Spleen (tissue), 11 donors: Measurements from ENCODE around the gene GALNTL6. TPM values are rescaled to one million over a fixed set of nuclear protein-coding genes. Genes with fewer than 3 reads are reported as not detected.
"Not testable (repeated sequence)": the region's sequence is repeated elsewhere in the genome, so short reads cannot be mapped to it uniquely, and the experiment has no call there.

Experiments
- DNase-seq: peaks from one replicate; pipeline ENCODE4 v3.0.0-alpha.2; 2020
- H3K27ac ChIP-seq, 8 donors: fragments of 200-600 bp; sonication (generic) in 7 of 8; 1 replicate in 4 of 8; 2 replicates in 4 of 8; pipeline versions ENCODE4 v1.5.0 to v1.8.0; 2016 to 2021; ENCODE audit warnings: inconsistent platforms in 4 of 8, mild to moderate bottlenecking in 4 of 8, moderate library complexity in 1 of 8
- H3K27me3 ChIP-seq, 7 donors: fragments of 200-600 bp; sonication (generic) in 6 of 7; replicated peaks in 1 of 7; 1 replicate in 4 of 7; 2 replicates in 3 of 7; pipeline versions ENCODE4 v1.5.0 to v1.8.0; 2016 to 2021; ENCODE audit warnings: inconsistent platforms in 3 of 7, mild to moderate bottlenecking in 1 of 7
- H3K36me3 ChIP-seq, 6 donors: fragments of 200-600 bp; sonication (generic) in 5 of 6; 1 replicate in 4 of 6; 2 replicates in 2 of 6; pipeline versions ENCODE4 v1.5.0 to v1.8.0; 2016 to 2021; ENCODE audit warnings: inconsistent platforms in 2 of 6
- H3K4me1 ChIP-seq, 6 donors: fragments of 200-600 bp; sonication (generic) in 5 of 6; 1 replicate in 3 of 6; 2 replicates in 3 of 6; pipeline versions ENCODE4 v1.5.0 to v1.8.0; 2016 to 2021; ENCODE audit warnings: inconsistent platforms in 3 of 6
- H3K4me3 ChIP-seq, 8 donors: fragments of 200-600 bp; sonication (generic) in 7 of 8; 1 replicate in 4 of 8; 2 replicates in 4 of 8; pipeline versions ENCODE4 v1.5.0 to v1.8.0; 2016 to 2021; ENCODE audit warnings: inconsistent platforms in 4 of 8, mild to moderate bottlenecking in 4 of 8, moderate library complexity in 2 of 8
- H3K9me3 ChIP-seq, 8 donors: fragments of 200-600 bp; sonication (generic) in 7 of 8; 1 replicate in 4 of 8; 2 replicates in 4 of 8; pipeline versions ENCODE4 v1.5.0 to v1.8.0; 2016 to 2021; ENCODE audit warnings: inconsistent platforms in 4 of 8
- CTCF ChIP-seq, 11 experiments: fragments of 200-600 bp in 7 of 11; fragments of 450-650 bp in 4 of 11; sonication (generic) in 4 of 11; IDR thresholded peaks in 8 of 11; conservative IDR thresholded peaks in 3 of 11; 1 replicate in 7 of 11; 2 replicates in 4 of 11; pipeline versions ENCODE4 v1.4.0 to v1.8.0; 2016 to 2021; ENCODE audit warnings: antibody characterized with exemption in 11 of 11, inconsistent platforms in 4 of 11, mild to moderate bottlenecking in 1 of 11
- POLR2A ChIP-seq, 3 donors: fragments of 450-650 bp; IDR thresholded peaks; one replicate each; pipeline ENCODE4 v1.5.1; 2017; ENCODE audit warnings: antibody characterized with exemption in 3 of 3, mild to moderate bottlenecking in 1 of 3
- POLR2AphosphoS5 ChIP-seq, 3 donors: sonication (generic); formaldehyde crosslinking; IDR thresholded peaks; one replicate each; pipeline ENCODE4 v1.5.1; 2017; ENCODE audit warnings: antibody characterized with exemption in 3 of 3
- WGBS, 5 donors: extraction: QIAGEN DNeasy Blood & Tissue Kit in 3 of 5; methylation state at CpG; one replicate each; pipeline versions ENCODE4 v1.1.5 to v1.1.7; 2013 to 2018; 5-methylcytosine and 5-hydroxymethylcytosine counted together
- intact Hi-C: fragments of 100-400 bp; cut with DNase I; formaldehyde crosslinking; loops from one replicate; pipeline ENCODE4 v1.15.0; 2023; ENCODE audit warnings: low total_unique reads
- polyA plus RNA-seq, 3 donors: library from polyadenylated mRNA; stranded (reverse); fragments of 200-250 nt; gene quantifications; one replicate each; pipeline ENCODE4 v1.2.1, GENCODE V29; 2013
- total RNA-seq, 7 donors: library from RNA; depleted of rRNA in 3 of 7; stranded (reverse); fragments of >200 nt in 3 of 7; fragmentation: NEBNext Ultra II Directional in 4 of 7; extraction: Animal tissue kit (Norgen Biotek cat#: 25700) in 4 of 7; gene quantifications; one replicate each; pipeline versions ENCODE4 v1.1.0 to v1.2.1, GENCODE V29; 2016 to 2021
- donor health status: healthy with polysubstance abuse.
- donor health status: DM: no; HTN: no; CAD: no; lungs with moderate emphysema.
- donor health status: DM: no; HTN: no; CAD: no.
- donor health status: Bipolar disorder and iron deficiency.
- donor health status: healthy.
- donor health status: DM: no; HTN: no; CAD: no.
- donor health status: DM: yes; HTN: yes; CAD: no.

The GALNTL6 gene
- total and polyA plus RNA-seq, 10 donors, result 3.2 to 12.5 (median 7.1) TPM

GRCh38 chr4:172410363-172410762 is 597.2 kb downstream of the GALNTL6 start:
- Histone ChIP-seq H3K27ac (no peak overlapping the region), H3K4me1 (no peaks in the 10 kb centered on the region), H3K9me3 (no peaks in the 10 kb centered on the region), H3K4me3 (no peak overlapping the region), H3K36me3 (no peaks in the 10 kb centered on the region), H3K27me3 (no peaks in the 10 kb centered on the region)
- DNase-seq, result no peak
- no peak for TF ChIP-seq CTCF (IDR thresholded peaks at IDR 0.05 in 8 of 11, conservative IDR thresholded peaks at IDR 0.05 in 3 of 11)
- TF ChIP-seq POLR2AphosphoS5 (IDR thresholded peaks at IDR 0.05), result no peak
- TF ChIP-seq POLR2A (IDR thresholded peaks at IDR 0.05), result no peak
- 62 to 98% (median 79%) methylated on average over 1 of the region's 1 CpG for WGBS, 5 donors
- intact Hi-C loops, result no loop called here

GRCh38 chr4:172411149-172411548 is 597.9 kb downstream of the GALNTL6 start:
- intact Hi-C loops, result no loop called here
- Histone ChIP-seq H3K36me3 (no peaks in the 10 kb centered on the region), H3K9me3 (no peaks in the 10 kb centered on the region), H3K4me1 (no peaks in the 10 kb centered on the region), H3K4me3 (no peak overlapping the region), H3K27me3 (no peaks in the 10 kb centered on the region), H3K27ac (no peak overlapping the region)
- TF ChIP-seq POLR2AphosphoS5 (IDR thresholded peaks at IDR 0.05), result no peak
- no peak for TF ChIP-seq POLR2A (IDR thresholded peaks at IDR 0.05)
- no peak for TF ChIP-seq CTCF (IDR thresholded peaks at IDR 0.05 in 8 of 11, conservative IDR thresholded peaks at IDR 0.05 in 3 of 11)
- 82 to 92% (median 88%) methylated on average over 2 of the region's 2 CpGs for WGBS, 5 donors
- DNase-seq, result no peak

- Histone ChIP-seq H3K36me3 (no peaks in the 10 kb centered on the region), H3K4me3 (no peak overlapping the region), H3K27me3 (no peaks in the 10 kb centered on the region), H3K4me1 (no peaks in the 10 kb centered on the region), H3K9me3 (no peaks in the 10 kb centered on the region), H3K27ac (no peak overlapping the region)
- 63 to 77% (median 70%) methylated on average over 3 of the region's 3 CpGs for WGBS, 5 donors
- intact Hi-C loops, result no loop called here
- DNase-seq, result no peak
- TF ChIP-seq POLR2A (IDR thresholded peaks at IDR 0.05), result no peak
- no peak for TF ChIP-seq CTCF (IDR thresholded peaks at IDR 0.05 in 8 of 11, conservative IDR thresholded peaks at IDR 0.05 in 3 of 11)
- TF ChIP-seq POLR2AphosphoS5 (IDR thresholded peaks at IDR 0.05), result no peak
Observed at GRCh38 chr4:172412851-172413580, 599.8 kb downstream of the GALNTL6 start.

- intact Hi-C loops, H3K4me3 ChIP-seq, DNase-seq, H3K27ac ChIP-seq, H3K4me1 ChIP-seq, H3K27me3 ChIP-seq, H3K9me3 ChIP-seq, H3K36me3 ChIP-seq: not testable (repeated sequence)
- WGBS, 5 donors, result 91 to 96% (median 93%) methylated on average over 12 of the region's 12 CpGs
Observed at GRCh38 chr4:172428979-172429378, 615.8 kb downstream of the GALNTL6 start.
